GM18507 (cell line): Measurements from ENCODE around the gene CCDC60.

Experiments
- DNase-seq: peaks from one replicate; pipeline ENCODE4 v3.0.0; 2011; ENCODE audit warnings: low read depth; ENCODE audit not compliant: insufficient read length; ENCODE audit errors: extremely low spot score
- FAIRE-seq: peaks from 2 replicates; lab custom pipeline; 2011; peaks lifted over from hg19 to GRCh38; lab: Jason Lieb, UNC

CCDC60 gene

GRCh38 chr12:119423285-119423684 lies 88.8 kb downstream of the CCDC60 start:
- FAIRE-seq (no peak), DNase-seq (no peak)

- FAIRE-seq (no peak), DNase-seq (no peak)
Observed at GRCh38 chr12:119425623-119426022, 91.1 kb downstream of the CCDC60 start.

GRCh38 chr12:119431151-119431550 lies 96.6 kb downstream of the CCDC60 start:
- FAIRE-seq (no peak), DNase-seq (no peak)

GRCh38 chr12:119432949-119433348 lies 98.4 kb downstream of the CCDC60 start:
- no peak for FAIRE-seq
- DNase-seq: no peak

GRCh38 chr12:119440803-119441360 lies 106.4 kb downstream of the CCDC60 start:
- FAIRE-seq (no peak), DNase-seq (no peak)

GRCh38 chr12:119444462-119445044 lies 110.0 kb downstream of the CCDC60 start:
- peak; percentile 26 for DNase-seq
- FAIRE-seq: peak; percentile 77

- DNase-seq (no peak), FAIRE-seq (no peak)
Observed at GRCh38 chr12:119446459-119446858, 111.9 kb downstream of the CCDC60 start.

GRCh38 chr12:119447126-119447525 lies 112.6 kb downstream of the CCDC60 start:
- FAIRE-seq: no peak
- no peak for DNase-seq

GRCh38 chr12:119447618-119448017 lies 113.1 kb downstream of the CCDC60 start:
- DNase-seq (no peak), FAIRE-seq (no peak)

- FAIRE-seq: no peak
- no peak for DNase-seq
Observed at GRCh38 chr12:119448611-119449131, 114.1 kb downstream of the CCDC60 start.

- DNase-seq: no peak
- no peak for FAIRE-seq
Observed at GRCh38 chr12:119450771-119451170, 116.2 kb downstream of the CCDC60 start.

- no peak for FAIRE-seq
Observed at GRCh38 chr12:119456824-119457223, 122.3 kb downstream of the CCDC60 start.

GRCh38 chr12:119457271-119457670 lies 122.7 kb downstream of the CCDC60 start:
- DNase-seq (no peak), FAIRE-seq (no peak)

More at GRCh38 chr12:119456824-119457223, 122.3 kb downstream of the CCDC60 start:
- DNase-seq: no peak

- no peak for DNase-seq
- FAIRE-seq: no peak
Observed at GRCh38 chr12:119459481-119459880, 125.0 kb downstream of the CCDC60 start.

GRCh38 chr12:119460876-119461275 lies 126.3 kb downstream of the CCDC60 start:
- DNase-seq (no peak), FAIRE-seq (no peak)

GRCh38 chr12:119461636-119462214 lies 127.2 kb downstream of the CCDC60 start:
- no peak for FAIRE-seq
- DNase-seq: no peak

- FAIRE-seq (no peak), DNase-seq (no peak)
Observed at GRCh38 chr12:119463211-119463926, 128.8 kb downstream of the CCDC60 start.

- FAIRE-seq: no peak
- DNase-seq: no peak
Observed at GRCh38 chr12:119468296-119468695, 133.8 kb downstream of the CCDC60 start.

GRCh38 chr12:119475650-119476049 lies 141.1 kb downstream of the CCDC60 start:
- no peak for FAIRE-seq
- DNase-seq: no peak

- DNase-seq (no peak), FAIRE-seq (no peak)
Observed at GRCh38 chr12:119476951-119477350, 142.4 kb downstream of the CCDC60 start.
